Measurements from ENCODE around the gene FERMT2.

FERMT2 gene, protein sequence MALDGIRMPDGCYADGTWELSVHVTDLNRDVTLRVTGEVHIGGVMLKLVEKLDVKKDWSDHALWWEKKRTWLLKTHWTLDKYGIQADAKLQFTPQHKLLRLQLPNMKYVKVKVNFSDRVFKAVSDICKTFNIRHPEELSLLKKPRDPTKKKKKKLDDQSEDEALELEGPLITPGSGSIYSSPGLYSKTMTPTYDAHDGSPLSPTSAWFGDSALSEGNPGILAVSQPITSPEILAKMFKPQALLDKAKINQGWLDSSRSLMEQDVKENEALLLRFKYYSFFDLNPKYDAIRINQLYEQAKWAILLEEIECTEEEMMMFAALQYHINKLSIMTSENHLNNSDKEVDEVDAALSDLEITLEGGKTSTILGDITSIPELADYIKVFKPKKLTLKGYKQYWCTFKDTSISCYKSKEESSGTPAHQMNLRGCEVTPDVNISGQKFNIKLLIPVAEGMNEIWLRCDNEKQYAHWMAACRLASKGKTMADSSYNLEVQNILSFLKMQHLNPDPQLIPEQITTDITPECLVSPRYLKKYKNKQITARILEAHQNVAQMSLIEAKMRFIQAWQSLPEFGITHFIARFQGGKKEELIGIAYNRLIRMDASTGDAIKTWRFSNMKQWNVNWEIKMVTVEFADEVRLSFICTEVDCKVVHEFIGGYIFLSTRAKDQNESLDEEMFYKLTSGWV

DNA sequence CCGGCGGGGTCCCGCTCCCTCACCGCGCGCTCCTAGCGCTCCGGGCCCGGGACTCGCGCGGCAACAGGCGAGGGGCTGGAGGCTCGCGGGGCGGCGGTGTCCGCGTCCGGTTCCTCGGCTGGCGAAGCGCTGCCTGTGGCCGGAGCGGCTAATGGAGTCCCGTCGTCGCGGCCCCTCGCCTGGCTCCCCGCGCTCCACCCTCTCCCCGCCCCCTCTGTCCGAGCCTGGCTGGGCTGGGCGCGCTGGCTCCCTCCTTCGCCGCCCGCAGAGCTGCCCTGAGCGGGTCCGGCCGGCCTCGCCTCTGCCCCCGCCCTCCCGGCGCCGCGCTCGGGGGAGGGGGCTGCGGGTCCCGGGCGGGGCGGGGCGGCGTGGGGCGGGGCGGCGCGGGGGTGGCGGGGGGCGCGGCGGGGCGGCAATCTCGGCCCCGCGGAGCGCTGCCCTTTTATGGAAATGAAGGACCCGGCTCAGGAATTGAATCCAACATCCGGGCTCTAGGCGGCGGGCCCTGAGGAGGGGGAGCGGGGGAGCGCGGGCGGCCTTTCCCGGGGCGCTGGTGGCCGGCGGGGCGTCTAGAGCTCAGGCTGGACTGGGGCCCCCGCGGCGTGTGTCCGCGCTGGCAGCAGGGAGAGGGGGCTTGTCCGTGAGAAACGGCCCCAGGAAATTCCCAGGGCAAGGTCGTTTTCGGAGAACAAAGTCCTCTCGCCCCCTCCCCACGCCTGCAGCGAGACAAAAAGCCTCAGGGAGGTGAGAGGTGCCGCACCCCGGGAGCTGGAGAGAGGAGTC is at the start of gene FERMT2:
Gene FERMT2 (minus strand): TSS at position 153 of the 783 bp plus-strand sequence. CDS start 482 bp downstream, outside the sequence.
- FAIRE-seq, result no peak
- DNase-seq (ENCODE audit: insufficient read length, low spot score), result peak; percentile 47

DNA sequence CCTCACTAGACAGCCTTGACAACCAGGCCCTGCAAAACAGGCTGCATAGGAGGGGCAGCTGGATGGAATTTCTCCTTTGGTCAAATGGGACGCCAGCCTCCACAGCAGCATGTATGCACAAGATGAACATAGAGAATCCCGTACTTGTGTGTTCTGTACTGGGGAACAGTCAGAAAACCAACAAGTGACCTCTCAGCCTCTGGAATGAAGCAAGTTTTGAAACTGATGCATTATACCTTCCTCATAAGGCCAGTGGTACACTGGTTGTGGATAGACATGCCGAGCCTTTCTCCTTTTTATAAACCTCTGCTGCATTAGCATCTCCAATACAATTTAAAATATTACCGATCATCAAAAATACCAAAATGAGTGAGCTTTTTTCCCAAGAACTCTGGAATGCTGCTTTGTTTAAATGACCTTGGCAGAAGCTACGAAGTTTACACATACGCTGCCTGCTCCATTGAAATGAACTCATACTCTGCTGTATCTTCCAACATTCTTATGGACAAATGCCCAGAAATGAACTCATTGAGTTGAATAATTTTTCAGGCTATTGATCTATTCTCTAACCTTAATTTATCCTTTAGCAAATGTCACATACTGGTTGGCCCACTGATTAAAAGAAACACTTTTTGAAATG is 47.6 kb upstream of the FERMT2 start:
- no peak for DNase-seq (ENCODE audit: insufficient read length, low spot score)
- FAIRE-seq, result no peak

GRCh38 chr14:52996493-52996892 is 45.6 kb upstream of the FERMT2 start:
- DNase-seq (ENCODE audit: insufficient read length, low spot score) (no peak), FAIRE-seq (no peak)

- FAIRE-seq, result no peak
Measured at GRCh38 chr14:52995998-52996397, 45.1 kb upstream of the FERMT2 start.

GRCh38 chr14:52992236-52992870 is 41.5 kb upstream of the FERMT2 start:
- FAIRE-seq, result no peak
- DNase-seq (ENCODE audit: insufficient read length, low spot score), result no peak

More at GRCh38 chr14:52995998-52996397, 45.1 kb upstream of the FERMT2 start:
- no peak for DNase-seq (ENCODE audit: insufficient read length, low spot score)

- DNase-seq (ENCODE audit: insufficient read length, low spot score) (no peak), FAIRE-seq (no peak)
Measured at GRCh38 chr14:52988139-52988538, 37.3 kb upstream of the FERMT2 start.

- no peak for FAIRE-seq
- DNase-seq (ENCODE audit: insufficient read length, low spot score), result no peak
Measured at GRCh38 chr14:52987514-52987913, 36.7 kb upstream of the FERMT2 start.

DNA sequence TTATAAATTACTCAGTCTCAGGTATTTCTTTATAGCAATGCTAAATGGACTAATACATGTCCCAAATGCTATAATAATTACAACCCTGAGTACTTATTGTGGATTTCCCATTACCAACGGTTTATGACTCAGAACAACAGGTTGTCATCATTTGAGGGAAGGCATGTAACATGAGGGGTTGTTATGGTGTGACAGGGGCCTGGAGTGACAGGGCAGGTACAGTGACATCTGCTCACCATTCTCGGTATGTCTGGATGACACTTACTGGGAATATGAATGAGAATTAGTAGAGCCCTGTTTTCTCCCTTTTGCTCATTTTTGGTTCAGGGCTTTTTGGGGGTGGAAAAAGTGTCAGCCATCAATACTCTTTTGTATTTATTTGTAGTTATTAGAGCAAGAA is 36.2 kb upstream of the FERMT2 start:
- DNase-seq (ENCODE audit: insufficient read length, low spot score) (no peak), FAIRE-seq (no peak)

DNA sequence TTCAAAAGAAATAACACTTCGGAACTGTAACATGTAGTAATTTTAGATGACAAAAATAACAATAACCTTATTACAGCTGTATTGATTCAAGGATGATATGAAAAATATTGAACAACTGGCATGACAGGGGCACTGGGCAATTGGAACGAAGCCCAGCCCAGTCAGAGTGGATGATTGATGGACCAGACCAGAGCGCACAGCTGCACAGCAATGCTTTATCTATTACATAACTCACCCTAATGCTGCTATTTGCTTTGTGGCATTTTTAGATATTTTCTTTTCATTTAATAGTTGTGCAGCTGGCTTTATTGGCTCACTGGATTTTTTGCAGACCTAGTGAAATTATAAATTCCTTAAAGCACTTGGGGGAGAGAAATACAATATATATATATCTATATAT is 26.9 kb upstream of the FERMT2 start:
- FAIRE-seq, result no peak
- DNase-seq (ENCODE audit: insufficient read length, low spot score), result no peak

GRCh38 chr14:52974406-52974805 is 23.6 kb upstream of the FERMT2 start:
- DNase-seq (ENCODE audit: insufficient read length, low spot score) (no peak), FAIRE-seq (no peak)

GRCh38 chr14:52961060-52961639 is 10.3 kb upstream of the FERMT2 start:
- no peak for DNase-seq (ENCODE audit: insufficient read length, low spot score)
- no peak for FAIRE-seq

- FAIRE-seq (no peak), DNase-seq (ENCODE audit: insufficient read length, low spot score) (no peak)
Measured at GRCh38 chr14:52960627-52961026, 9.8 kb upstream of the FERMT2 start.

DNA sequence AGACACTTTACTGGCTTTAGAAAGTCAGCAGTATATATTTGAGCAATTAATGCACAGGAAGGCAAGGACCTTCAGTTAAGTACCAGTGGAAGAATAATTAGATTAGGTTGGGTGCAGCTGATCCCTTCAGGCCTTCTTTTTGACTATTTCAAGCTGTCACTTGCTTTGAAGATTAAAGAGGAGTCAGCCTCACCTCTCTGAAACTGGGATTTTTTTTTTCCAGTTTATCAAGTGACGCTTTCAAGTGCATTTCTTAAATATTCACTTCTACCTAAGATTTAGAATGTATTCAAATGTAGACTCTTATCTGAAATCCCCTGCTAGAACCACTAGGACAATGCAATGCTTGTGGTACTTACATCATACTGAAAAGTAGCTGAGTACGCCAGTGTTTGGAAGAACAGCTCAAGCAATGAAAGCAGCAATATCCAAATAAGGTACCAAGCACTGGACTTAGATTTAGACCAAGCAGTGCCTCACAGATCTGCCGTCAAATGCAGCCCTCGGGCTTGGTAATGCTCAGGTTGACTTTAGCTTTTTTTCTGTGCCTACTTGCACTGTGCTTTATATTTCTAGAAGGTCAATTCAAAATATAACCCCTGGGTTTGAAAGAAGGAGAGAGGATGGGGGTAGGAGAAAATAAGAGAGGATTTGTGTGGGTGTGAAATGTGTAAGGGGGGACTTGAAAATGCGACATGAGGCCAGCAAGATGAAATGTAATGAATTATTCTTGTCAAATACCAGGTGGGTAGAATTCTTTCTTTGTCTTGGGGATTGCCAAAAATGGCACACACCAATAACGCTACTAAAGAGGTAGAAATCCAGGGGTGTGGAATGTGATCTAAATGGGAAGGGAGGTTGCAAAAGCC is 3.7 kb upstream of the FERMT2 start:
- DNase-seq (ENCODE audit: insufficient read length, low spot score), result no peak

GRCh38 chr14:52951681-52952554 is 1.1 kb upstream of the FERMT2 start:
- DNase-seq (ENCODE audit: insufficient read length, low spot score) (no peak), FAIRE-seq (no peak)

More for the DNA sequence above, 3.7 kb upstream of the FERMT2 start:
- no peak for FAIRE-seq

GRCh38 chr14:52950410-52950897 is 396 bp downstream of the FERMT2 start:
- peak; percentile 31 for DNase-seq (ENCODE audit: insufficient read length, low spot score)
- no peak for FAIRE-seq

GRCh38 chr14:52949711-52950409 is 990 bp downstream of the FERMT2 start:
- DNase-seq (ENCODE audit: insufficient read length, low spot score) (no peak), FAIRE-seq (no peak)

GRCh38 chr14:52949249-52949648 is 1.6 kb downstream of the FERMT2 start:
- FAIRE-seq (no peak), DNase-seq (ENCODE audit: insufficient read length, low spot score) (no peak)
